ENCODE measurements around the gene ADARB1. TPM values are rescaled to one million over a fixed set of nuclear protein-coding genes. Genes with fewer than 3 reads are reported as not detected.

ADARB1 gene
- total and polyA plus RNA-seq, 2 experiments from 2014 or later = 9.4 to 14.0 TPM

GRCh38 chr21:45256912-45257672 lies 182.7 kb downstream of the ADARB1 start:
- no peaks in the 10 kb centered on the region for H3K36me3 ChIP-seq
- no peak for TF ChIP-seq CTCF (IDR thresholded peaks at IDR 0.05; ENCODE audit: low read depth, low read length)
- H3K9me3 ChIP-seq (ENCODE audit: low read depth) = no peaks in the 10 kb centered on the region
- peaks cover 24% of the 10 kb centered on the region for H3K4me1 ChIP-seq (ENCODE audit: low read depth)
- no peak overlapping the region for H3K4me3 ChIP-seq
- peak overlapping the region; percentile 94 for H3K27ac ChIP-seq
- no peaks in the 10 kb centered on the region for H3K27me3 ChIP-seq
- peak; percentile 25 to 77 for DNase-seq (ENCODE audit: low read depth in 1 of 2, low spot score in 1 of 2)

GRCh38 chr21:45257673-45258341 lies 183.4 kb downstream of the ADARB1 start:
- peak overlapping the region; percentile 94 for H3K27ac ChIP-seq
- no peak for DNase-seq (ENCODE audit: low read depth in 1 of 2, low spot score in 1 of 2)
- peaks cover 24% of the 10 kb centered on the region for H3K4me1 ChIP-seq (ENCODE audit: low read depth)
- no peak for TF ChIP-seq CTCF (IDR thresholded peaks at IDR 0.05; ENCODE audit: low read depth, low read length)
- no peak overlapping the region for H3K4me3 ChIP-seq
- no peaks in the 10 kb centered on the region for H3K27me3 ChIP-seq
- H3K36me3 ChIP-seq = no peaks in the 10 kb centered on the region
- H3K9me3 ChIP-seq (ENCODE audit: low read depth) = no peaks in the 10 kb centered on the region

- DNase-seq (ENCODE audit: low read depth in 1 of 2, low spot score in 1 of 2) = no peak
- no peaks in the 10 kb centered on the region for H3K27me3 ChIP-seq
- H3K36me3 ChIP-seq = no peaks in the 10 kb centered on the region
- TF ChIP-seq CTCF (IDR thresholded peaks at IDR 0.05; ENCODE audit: low read depth, low read length) = no peak
- no peaks in the 10 kb centered on the region for H3K9me3 ChIP-seq (ENCODE audit: low read depth)
- peaks cover 24% of the 10 kb centered on the region for H3K4me1 ChIP-seq (ENCODE audit: low read depth)
- H3K27ac ChIP-seq = peak overlapping the region; percentile 94
- H3K4me3 ChIP-seq = no peak overlapping the region
These were observed 184.1 kb downstream of the ADARB1 start for GRCh38 chr21:45258466-45258865.

GRCh38 chr21:45259206-45259840 lies 184.9 kb downstream of the ADARB1 start:
- Histone ChIP-seq H3K9me3 (ENCODE audit: low read depth) (no peaks in the 10 kb centered on the region), H3K27me3 (no peaks in the 10 kb centered on the region), H3K36me3 (no peaks in the 10 kb centered on the region), H3K4me3 (no peak overlapping the region), H3K4me1 (ENCODE audit: low read depth) (peaks cover 24% of the 10 kb centered on the region), H3K27ac (no peak overlapping the region)
- DNase-seq (ENCODE audit: low read depth in 1 of 2, low spot score in 1 of 2) = peak in 1 of 2 donors; percentile 10
- no peak for TF ChIP-seq CTCF (IDR thresholded peaks at IDR 0.05; ENCODE audit: low read depth, low read length)

GRCh38 chr21:45260191-45260825 lies 185.9 kb downstream of the ADARB1 start:
- Histone ChIP-seq H3K27me3 (no peaks in the 10 kb centered on the region), H3K36me3 (peaks cover 6% of the 10 kb centered on the region), H3K4me3 (no peak overlapping the region), H3K4me1 (ENCODE audit: low read depth) (peaks cover 24% of the 10 kb centered on the region), H3K27ac (no peak overlapping the region), H3K9me3 (ENCODE audit: low read depth) (no peaks in the 10 kb centered on the region)
- no peak for DNase-seq (ENCODE audit: low read depth in 1 of 2, low spot score in 1 of 2)
- TF ChIP-seq CTCF (IDR thresholded peaks at IDR 0.05; ENCODE audit: low read depth, low read length) = no peak

Measured in cardiac muscle cell (in vitro differentiated cells and primary cell).